K562 (cell line): ENCODE results near the gene TUBB1. TPM values are rescaled to one million over a fixed set of nuclear protein-coding genes. Genes with fewer than 3 reads are reported as not detected.

Experiments
- ATAC-seq: fragments of 200-7000 bp; cut with Tn5 transposase; 3 replicates; pipeline ENCODE4 v1.9.1; 2020; ENCODE audit warnings: moderate library complexity
- BruUV-seq: library from RNA; stranded (reverse); fragments of 400-500 nt; replicated peaks from 2 replicates; lab custom pipeline; 2021; lab: Mats Ljungman, UMichigan
- CTCF ChIA-PET: fragments of 300-600 bp; formaldehyde crosslinking; extraction: SDS; loops from one replicate; lab custom pipeline; 2021; ENCODE audit warnings: low intra/inter-chr PET ratio; lab: Yijun Ruan, JAX
- POLR2A ChIA-PET: fragments of 300-600, 350-650 bp; sonication (Branson Sonifier 250); formaldehyde crosslinking; extraction: SDS; loops from one replicate; lab custom pipeline; 2021; ENCODE audit warnings: antibody characterized with exemption, inconsistent platforms; lab: Yijun Ruan, JAX
- DNase-seq, 4 experiments: peaks; one replicate each; pipeline versions ENCODE4 v3.0.0 to v3.0.0-alpha.2; 2011 to 2018; ENCODE audit warnings: low spot score in 3 of 4, mixed read lengths in 3 of 4; ENCODE audit errors: extremely low read depth in 1 of 4
- FAIRE-seq: peaks from 2 replicates; lab custom pipeline; 2011; peaks lifted over from hg19 to GRCh38; lab: Jason Lieb, UNC
- H2AFZ ChIP-seq: 2 replicates; pipeline ENCODE4 v1.6.0; 2011; ENCODE audit warnings: low read depth, low read length, control low read depth, inconsistent platforms
- H3K27ac ChIP-seq: fragments of 200-600 bp; 3 replicates; pipeline ENCODE4 v1.8.0; 2011; ENCODE audit warnings: low read depth, mild to moderate bottlenecking, control low read depth, inconsistent platforms, low read length, moderate library complexity, mixed read lengths; ENCODE audit errors: extremely low read depth
- H3K27me3 ChIP-seq, 2 experiments: fragments of 300-600 bp in 1 of 2; 2 replicates in 1 of 2; 3 replicates in 1 of 2; pipeline versions ENCODE4 v1.6.0 to v1.8.0; 2011; ENCODE audit warnings: inconsistent platforms in 2 of 2, low read length in 2 of 2, mild to moderate bottlenecking in 1 of 2, mixed read lengths in 1 of 2, moderate library complexity in 1 of 2; ENCODE audit not compliant: control insufficient read depth in 2 of 2, insufficient read depth in 2 of 2
- H3K36me3 ChIP-seq: fragments of 300-600 bp; 3 replicates; pipeline ENCODE4 v1.8.0; 2011; ENCODE audit warnings: mild to moderate bottlenecking, low read length, inconsistent platforms; ENCODE audit not compliant: control insufficient read depth, insufficient read depth
- H3K4me1 ChIP-seq, 2 experiments: fragments of 200-600 bp in 1 of 2; replicated peaks in 1 of 2; 2 replicates in 1 of 2; 3 replicates in 1 of 2; pipeline versions ENCODE4 v1.5.1 to v1.8.0; 2011; ENCODE audit warnings: inconsistent platforms in 2 of 2, low read length in 2 of 2, mild to moderate bottlenecking in 1 of 2, mixed read lengths in 1 of 2, moderate library complexity in 1 of 2; ENCODE audit not compliant: control insufficient read depth in 2 of 2, insufficient read depth in 2 of 2
- H3K4me2 ChIP-seq: 2 replicates; pipeline ENCODE4 v1.6.1; 2011; ENCODE audit warnings: low read length, control low read depth, inconsistent platforms, mixed read lengths; ENCODE audit not compliant: insufficient read depth
- H3K4me3 ChIP-seq: fragments of 200-600 bp; sonication (generic), shearing (Covaris generic); 2 replicates; pipeline ENCODE4 v1.5.1; 2016; ENCODE audit warnings: control low read depth, inconsistent platforms
- H3K79me2 ChIP-seq: fragments of 200-600 bp; 3 replicates; pipeline ENCODE4 v1.8.0; 2011; ENCODE audit warnings: low read length, inconsistent platforms; ENCODE audit not compliant: control insufficient read depth, insufficient read depth
- H3K9ac ChIP-seq, 2 experiments: 2 replicates each; pipeline versions ENCODE4 v1.6.0 to v1.6.1; 2011; ENCODE audit warnings: low read depth in 2 of 2, low read length in 2 of 2, control low read depth in 1 of 2, inconsistent platforms in 1 of 2, mild to moderate bottlenecking in 1 of 2, mixed read lengths in 1 of 2; ENCODE audit not compliant: insufficient read depth in 1 of 2
- H3K9me1 ChIP-seq: one replicate; pipeline ENCODE4 v1.6.0; 2011; ENCODE audit warnings: inconsistent platforms, mild to moderate bottlenecking, low read length, moderate library complexity; ENCODE audit not compliant: control insufficient read depth, insufficient read depth
- H3K9me3 ChIP-seq: replicated peaks from 2 replicates; pipeline ENCODE4 v1.5.1; 2011; ENCODE audit warnings: low read depth, low read length, inconsistent platforms; ENCODE audit not compliant: control insufficient read depth, insufficient read depth
- H4K20me1 ChIP-seq: replicated peaks from 2 replicates; pipeline ENCODE4 v1.6.1; 2011; ENCODE audit warnings: low read length, inconsistent platforms, mixed read lengths; ENCODE audit not compliant: control insufficient read depth, insufficient read depth
- GABPB2 ChIP-seq: fragments of 250-450 bp; sonication (Bioruptor Pico); conservative IDR thresholded peaks from 2 replicates; pipeline ENCODE4 v1.5.1; 2021; ENCODE audit warnings: mild to moderate bottlenecking
- LEF1 ChIP-seq: fragments of 450-650 bp; IDR thresholded peaks from 2 replicates; pipeline ENCODE4 v1.6.1; 2016; ENCODE audit warnings: mild to moderate bottlenecking
- MEF2D ChIP-seq: conservative IDR thresholded peaks from 2 replicates; pipeline ENCODE4 v1.6.1; 2016; ENCODE audit warnings: low read depth, missing genetic modification characterization, missing compliant biosample characterization
- NCOA2 ChIP-seq, 2 experiments: fragments of 450-650 bp; IDR thresholded peaks; 2 replicates each; pipeline ENCODE4 v1.6.1; 2018; ENCODE audit warnings: mild to moderate bottlenecking in 2 of 2, moderate library complexity in 1 of 2; ENCODE audit not compliant: partially characterized antibody in 2 of 2
- NCOA4 ChIP-seq: fragments of 450-650 bp; IDR thresholded peaks from 2 replicates; pipeline ENCODE4 v1.6.1; 2018; ENCODE audit warnings: mild to moderate bottlenecking; ENCODE audit not compliant: partially characterized antibody
- PHF8 ChIP-seq: fragments of 200-600 bp; sonication (generic); IDR thresholded peaks from 2 replicates; pipeline ENCODE4 v1.6.1; 2012; ENCODE audit warnings: mixed run types, mild to moderate bottlenecking, inconsistent platforms, low read length, moderate library complexity, borderline replicate concordance
- PKNOX1 ChIP-seq: fragments of 450-650 bp; IDR thresholded peaks from 2 replicates; pipeline ENCODE4 v1.6.1; 2016
- TRIM24 ChIP-seq, 2 experiments: fragments of 450-650 bp; IDR thresholded peaks; 2 replicates each; pipeline ENCODE4 v1.6.1; 2016
- TRIM28 ChIP-seq: fragments of 450-650 bp; IDR thresholded peaks from 2 replicates; pipeline ENCODE4 v1.6.1; 2017
- ZBTB8A ChIP-seq: fragments of 450-650 bp; IDR thresholded peaks from 2 replicates; pipeline ENCODE4 v1.6.1; 2018; ENCODE audit warnings: mild to moderate bottlenecking, moderate library complexity; ENCODE audit not compliant: partially characterized antibody
- ZKSCAN1 ChIP-seq: fragments of 150-350 bp; IDR thresholded peaks from 2 replicates; pipeline ENCODE4 v1.6.1; 2016; ENCODE audit warnings: low read depth, low read length
- ZNF253 ChIP-seq: fragments of 250-450 bp; sonication (Bioruptor Pico); conservative IDR thresholded peaks from 2 replicates; pipeline ENCODE4 v1.6.1; 2021; ENCODE audit warnings: mild to moderate bottlenecking
- ZNF280A ChIP-seq: fragments of 450-650 bp; IDR thresholded peaks from 2 replicates; pipeline ENCODE4 v1.6.1; 2018; ENCODE audit warnings: mild to moderate bottlenecking, low read depth; ENCODE audit not compliant: partially characterized antibody
- WGBS: fragments of 100-300 bp; shearing (Covaris generic); methylation state at CpG from one replicate; pipeline ENCODE4 v1.1.6; 2016; ENCODE audit warnings: low coverage, mixed read lengths; ENCODE audit not compliant: insufficient coverage; ENCODE audit errors: missing lambda C conversion rate; 5-methylcytosine and 5-hydroxymethylcytosine counted together
- in situ Hi-C: fragments of 300-500 bp; cut with MboI; formaldehyde crosslinking; loops from 4 replicates; pipeline ENCODE4 v1.15.0; 2018; ENCODE audit warnings: inconsistent platforms, mixed read lengths
- intact Hi-C: fragments of 100-400 bp; cut with micrococcal nuclease; formaldehyde crosslinking; loops from 2 replicates; pipeline ENCODE4 v1.14.2; 2022
- polyA plus RNA-seq, 8 experiments: library from polyadenylated mRNA; depleted of rRNA in 4 of 8; stranded (reverse) in 5 of 8; unstranded in 3 of 8; fragments of >200 nt; fragmentation: Nextera tagmentation in 2 of 8; fragmentation: Illumina TruSeq in 1 of 8; extraction: Ambion mirVana in 2 of 8; extraction: Trizol in 1 of 8; gene quantifications; 2 replicates each; pipeline versions ENCODE4 v1.2.1 to v1.2.3, GENCODE V29; 2011 to 2014; ENCODE audit warnings: inconsistent platforms in 1 of 8, missing spikeins in 1 of 8
- total RNA-seq, 7 experiments: library from RNA; depleted of rRNA in 6 of 7; stranded (reverse); fragments of >200 nt in 6 of 7; fragmentation: Illumina TruSeq in 2 of 7; extraction: Trizol in 2 of 7; gene quantifications; 2 replicates each; pipeline versions ENCODE4 v1.2.1 to v1.2.3, GENCODE V29; 2011 to 2021; ENCODE audit warnings: low replicate concordance in 1 of 7
- TF ChIP-seq, protein P1 (sequence below): sonication (generic); formaldehyde crosslinking; IDR thresholded peaks from 2 replicates; pipeline ENCODE4 v1.8.1; 2023; ENCODE audit warnings: mild to moderate bottlenecking, missing genetic modification reagents
- TF ChIP-seq, protein P2 (sequence below): IDR thresholded peaks from 3 replicates; pipeline ENCODE4 v1.6.1; 2011; ENCODE audit warnings: borderline replicate concordance, mild to moderate bottlenecking, moderate library complexity; ENCODE audit not compliant: insufficient read length; ENCODE audit errors: extremely low read depth

TUBB1 gene
- total and polyA plus RNA-seq, 9 of the 15 experiments (the other 6 are each of a cell fraction or from before 2014, with no cell fraction given): 1.5 to 3.9 (median 2.4) TPM

GRCh38 chr20:59048681-59049030 lies 29.4 kb downstream of the TUBB1 start (continued):
- no peak; the same call in 1 of the 2 replicates for TF ChIP-seq MEF2D (tag)

DNA sequence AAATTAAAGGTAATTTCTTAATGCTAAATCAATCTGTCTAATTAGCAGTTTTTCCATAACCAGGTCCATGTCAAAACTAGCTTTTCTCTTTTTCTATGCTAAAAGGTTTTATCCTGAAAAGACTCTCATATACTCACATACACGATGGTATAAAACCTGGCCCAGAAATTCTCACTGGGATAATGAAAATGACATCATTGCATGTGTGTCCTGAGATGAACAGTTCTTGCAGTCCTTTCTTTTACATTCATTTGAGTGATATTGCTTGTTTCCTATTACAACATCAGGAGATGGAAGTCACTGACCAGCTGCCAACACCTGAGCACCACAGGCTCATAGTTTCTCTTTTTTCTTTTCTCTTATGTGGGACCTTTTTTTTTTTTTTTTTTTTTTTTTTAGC lies 31.2 kb downstream of the TUBB1 start:
- ChIA-PET POLR2A (interaction anchor here (0.6 to 1.4 kb wide), 5 partner anchors 9 to 153 kb away, joined by 3 to 6 read pairs (median 3); partner anchors contain the start of gene ATP5F1E), CTCF (no interaction called here)
- WGBS: 0% methylated on average over 1 of the region's 1 CpG
- H3K4me2 ChIP-seq: no peak overlapping the region
- H3K27me3 ChIP-seq: peaks cover 19 to 26% of the 10 kb centered on the region in 2 experiments
- no peaks in the 10 kb centered on the region for H3K79me2 ChIP-seq
- H3K4me1 ChIP-seq: peaks cover 0 to 8% of the 10 kb centered on the region in 2 experiments; a peak in 2 of 5 replicates
- no TSS peak for BruUV-seq
- H3K4me3 ChIP-seq: no peak overlapping the region
- no peak overlapping the region for H3K27ac ChIP-seq
- ATAC-seq (no peak), DNase-seq (no peak), FAIRE-seq (no peak)
- H3K9ac ChIP-seq: no peak overlapping the region
- H3K36me3 ChIP-seq: no peaks in the 10 kb centered on the region
- H2AFZ ChIP-seq: no peak overlapping the region
- intact Hi-C loops (no loop called here), in situ Hi-C loops (no loop called here)
- no peaks in the 10 kb centered on the region for H3K9me3 ChIP-seq
- H4K20me1 ChIP-seq: no peaks in the 10 kb centered on the region
- H3K9me1 ChIP-seq: no peaks in the 10 kb centered on the region
- TF ChIP-seq ZKSCAN1 (no peak), NCOA4 (no peak), ZNF253 (CRISPR knock-in tag) (no peak), GABPB2 (no peak), NCOA2 (IDR thresholded peaks at IDR 0.05; ENCODE audit: partially characterized antibody in 2 of 2) (no peak), LEF1 (no peak), TRIM24 (IDR thresholded peaks at IDR 0.05) (no peak), TRIM28 (no peak), ZNF280A (no peak), PHF8 (no peak), ZBTB8A (no peak), PKNOX1 (no peak)
- TF ChIP-seq, protein P1, sequence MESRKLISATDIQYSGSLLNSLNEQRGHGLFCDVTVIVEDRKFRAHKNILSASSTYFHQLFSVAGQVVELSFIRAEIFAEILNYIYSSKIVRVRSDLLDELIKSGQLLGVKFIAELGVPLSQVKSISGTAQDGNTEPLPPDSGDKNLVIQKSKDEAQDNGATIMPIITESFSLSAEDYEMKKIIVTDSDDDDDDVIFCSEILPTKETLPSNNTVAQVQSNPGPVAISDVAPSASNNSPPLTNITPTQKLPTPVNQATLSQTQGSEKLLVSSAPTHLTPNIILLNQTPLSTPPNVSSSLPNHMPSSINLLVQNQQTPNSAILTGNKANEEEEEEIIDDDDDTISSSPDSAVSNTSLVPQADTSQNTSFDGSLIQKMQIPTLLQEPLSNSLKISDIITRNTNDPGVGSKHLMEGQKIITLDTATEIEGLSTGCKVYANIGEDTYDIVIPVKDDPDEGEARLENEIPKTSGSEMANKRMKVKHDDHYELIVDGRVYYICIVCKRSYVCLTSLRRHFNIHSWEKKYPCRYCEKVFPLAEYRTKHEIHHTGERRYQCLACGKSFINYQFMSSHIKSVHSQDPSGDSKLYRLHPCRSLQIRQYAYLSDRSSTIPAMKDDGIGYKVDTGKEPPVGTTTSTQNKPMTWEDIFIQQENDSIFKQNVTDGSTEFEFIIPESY (CRISPR knock-in tag): no peak
- TF ChIP-seq, protein P2, sequence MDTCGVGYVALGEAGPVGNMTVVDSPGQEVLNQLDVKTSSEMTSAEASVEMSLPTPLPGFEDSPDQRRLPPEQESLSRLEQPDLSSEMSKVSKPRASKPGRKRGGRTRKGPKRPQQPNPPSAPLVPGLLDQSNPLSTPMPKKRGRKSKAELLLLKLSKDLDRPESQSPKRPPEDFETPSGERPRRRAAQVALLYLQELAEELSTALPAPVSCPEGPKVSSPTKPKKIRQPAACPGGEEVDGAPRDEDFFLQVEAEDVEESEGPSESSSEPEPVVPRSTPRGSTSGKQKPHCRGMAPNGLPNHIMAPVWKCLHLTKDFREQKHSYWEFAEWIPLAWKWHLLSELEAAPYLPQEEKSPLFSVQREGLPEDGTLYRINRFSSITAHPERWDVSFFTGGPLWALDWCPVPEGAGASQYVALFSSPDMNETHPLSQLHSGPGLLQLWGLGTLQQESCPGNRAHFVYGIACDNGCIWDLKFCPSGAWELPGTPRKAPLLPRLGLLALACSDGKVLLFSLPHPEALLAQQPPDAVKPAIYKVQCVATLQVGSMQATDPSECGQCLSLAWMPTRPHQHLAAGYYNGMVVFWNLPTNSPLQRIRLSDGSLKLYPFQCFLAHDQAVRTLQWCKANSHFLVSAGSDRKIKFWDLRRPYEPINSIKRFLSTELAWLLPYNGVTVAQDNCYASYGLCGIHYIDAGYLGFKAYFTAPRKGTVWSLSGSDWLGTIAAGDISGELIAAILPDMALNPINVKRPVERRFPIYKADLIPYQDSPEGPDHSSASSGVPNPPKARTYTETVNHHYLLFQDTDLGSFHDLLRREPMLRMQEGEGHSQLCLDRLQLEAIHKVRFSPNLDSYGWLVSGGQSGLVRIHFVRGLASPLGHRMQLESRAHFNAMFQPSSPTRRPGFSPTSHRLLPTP: no peak
